ENCODE results near the gene NUCKS1.

The NUCKS1 gene

DNA sequence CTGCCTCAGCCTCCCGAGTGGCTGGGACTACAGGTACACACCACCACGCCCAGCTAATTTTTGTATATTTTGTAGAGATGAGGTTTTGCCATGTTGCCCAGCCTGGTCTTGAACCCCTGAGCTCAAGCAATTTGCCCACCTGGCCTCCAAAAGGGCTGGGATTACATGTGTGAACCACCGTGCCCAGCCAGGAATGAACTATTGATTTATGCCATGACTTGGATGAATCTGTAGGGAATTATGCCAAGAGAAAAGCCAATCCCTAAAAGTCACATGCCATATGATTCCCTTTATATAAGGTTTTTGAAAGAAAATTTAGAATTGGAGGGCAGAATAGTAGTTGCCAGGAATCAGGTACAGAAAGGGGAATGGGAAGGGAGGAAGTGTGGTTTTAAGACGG, 50.6 kb downstream of the NUCKS1 start:
- no peak for DNase-seq (ENCODE audit: low spot score)

GRCh38 chr1:205698921-205699320, 51.1 kb downstream of the NUCKS1 start:
- no peak for DNase-seq (ENCODE audit: low spot score)

- DNase-seq (ENCODE audit: low spot score): peak; percentile 52
These were observed 56.5 kb downstream of the NUCKS1 start for GRCh38 chr1:205693421-205693991.

DNA sequence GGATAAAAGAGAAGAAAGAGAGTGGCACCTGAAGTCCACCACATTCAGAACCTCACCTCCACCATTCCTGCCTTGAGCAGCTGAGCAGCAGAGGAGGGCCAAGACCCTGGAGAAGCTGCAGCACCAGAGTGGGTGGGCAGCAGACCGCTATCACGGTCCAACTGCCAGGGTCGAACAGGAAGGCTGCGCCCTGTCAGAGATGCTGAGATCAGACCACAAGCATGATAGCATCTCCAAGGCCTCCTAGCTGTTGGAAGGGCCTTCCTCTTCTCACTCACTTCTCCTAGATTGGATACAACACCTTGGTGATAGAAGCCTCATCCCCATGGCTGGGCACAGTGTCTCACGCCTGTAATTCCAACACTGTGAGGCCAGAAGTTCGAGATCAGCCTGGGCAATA, 57.6 kb downstream of the NUCKS1 start:
- no peak for DNase-seq (ENCODE audit: low spot score)

DNA sequence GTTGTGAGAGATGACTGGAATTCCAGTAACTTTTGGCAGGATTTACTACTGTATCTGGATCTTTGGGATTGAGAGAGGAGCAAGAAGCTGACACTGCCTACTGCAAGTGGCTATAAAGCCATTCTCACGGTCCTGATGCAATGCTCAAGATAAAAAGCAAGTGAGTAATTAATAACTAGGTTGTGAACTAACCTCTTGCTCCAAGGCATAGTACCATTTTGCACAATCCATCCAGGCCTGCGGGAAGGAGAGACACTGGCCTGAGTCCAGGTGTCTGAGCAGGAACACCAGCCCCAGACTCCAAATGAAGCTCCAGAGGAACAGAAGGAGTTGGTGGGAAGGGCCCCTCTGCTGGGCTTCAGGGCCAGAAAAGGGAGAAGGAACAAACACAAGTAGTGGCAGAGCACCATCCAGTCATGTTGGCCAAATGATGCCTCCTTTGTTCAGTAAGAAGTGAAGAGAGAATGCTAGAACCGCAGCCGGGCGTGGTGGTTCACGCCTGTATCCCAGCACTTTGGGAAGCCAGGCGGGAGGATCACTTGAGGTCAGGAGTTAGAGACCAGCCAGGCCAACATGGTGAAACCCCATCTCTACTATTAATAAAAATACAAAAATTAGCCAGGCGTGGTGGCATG, 59.7 kb downstream of the NUCKS1 start:
- DNase-seq (ENCODE audit: low spot score): no peak

DNA sequence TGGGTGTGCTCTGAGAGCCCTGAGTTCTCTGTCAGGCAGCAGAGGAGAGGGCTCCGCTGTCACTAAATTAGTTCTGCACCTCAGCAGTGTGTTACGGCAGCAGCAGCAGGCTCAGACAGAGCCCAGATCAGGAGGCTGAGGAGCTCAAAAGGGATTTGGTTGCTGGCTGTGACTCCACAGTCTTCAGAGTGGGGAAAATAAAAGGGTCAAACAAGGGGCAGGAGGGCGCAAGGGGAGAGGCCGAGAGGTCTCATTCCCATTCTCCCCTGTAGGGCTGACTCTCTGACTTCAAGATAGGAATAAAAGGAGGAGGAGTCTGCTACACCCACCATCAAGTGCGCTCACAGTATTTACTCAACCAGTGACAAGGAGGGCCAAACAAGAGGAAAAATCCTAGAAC, 60.5 kb downstream of the NUCKS1 start:
- peak; percentile 43 for DNase-seq (ENCODE audit: low spot score)

GRCh38 chr1:205688171-205689080, 61.6 kb downstream of the NUCKS1 start:
- no peak for DNase-seq (ENCODE audit: low spot score)

DNA sequence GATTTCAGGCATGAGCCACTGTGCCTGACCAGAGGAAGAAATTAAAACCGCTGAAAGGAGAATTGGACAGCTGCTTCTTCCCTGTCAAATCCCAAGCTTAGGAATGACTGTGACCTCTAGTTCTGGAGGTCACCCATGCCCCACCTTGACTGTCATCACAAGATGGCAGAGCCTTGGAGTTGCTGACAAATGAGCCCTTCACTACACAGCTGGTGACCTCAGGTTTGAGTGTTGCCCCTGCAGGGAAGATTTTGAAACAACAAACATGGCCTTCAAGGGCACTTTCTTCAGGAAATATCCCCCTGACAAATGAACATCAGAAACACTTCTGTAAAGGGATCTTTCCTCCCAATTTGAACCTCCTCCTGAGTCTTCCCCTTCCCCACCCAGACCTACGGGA, 62.7 kb downstream of the NUCKS1 start:
- DNase-seq (ENCODE audit: low spot score): no peak

GRCh38 chr1:205681364-205681763, 68.6 kb downstream of the NUCKS1 start:
- no peak for DNase-seq (ENCODE audit: low spot score)

GRCh38 chr1:205680073-205680851, 69.7 kb downstream of the NUCKS1 start, which contains the start of gene SLC45A3:
TSS of gene SLC45A3 (minus strand) at chr1:205680509. CDS start at chr1:205664656, 15,853 bp downstream.
- peak; percentile 83 for DNase-seq (ENCODE audit: low spot score)

- DNase-seq (ENCODE audit: low spot score): no peak
These were observed 71.5 kb downstream of the NUCKS1 start for GRCh38 chr1:205678286-205679111.

DNA sequence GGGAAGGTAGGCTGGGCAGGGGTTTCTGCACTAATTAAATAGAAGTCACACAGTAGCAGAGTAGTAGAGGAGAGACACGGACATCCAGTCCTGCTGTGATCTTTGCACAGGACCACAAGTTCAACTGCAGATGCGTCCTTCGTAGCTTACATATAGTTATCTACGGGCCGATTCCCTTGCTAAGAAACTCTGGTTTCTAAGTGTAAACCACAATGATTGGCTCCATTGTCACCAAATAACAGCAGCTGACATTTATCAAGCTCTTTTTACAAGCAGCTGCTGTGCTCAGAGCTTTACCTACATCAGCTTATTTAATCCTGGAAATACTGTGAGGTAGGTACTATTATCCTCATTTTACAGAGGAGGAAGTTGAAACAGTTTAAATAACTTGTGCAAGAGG, 72.8 kb downstream of the NUCKS1 start:
- no peak for DNase-seq (ENCODE audit: low spot score)

DNA sequence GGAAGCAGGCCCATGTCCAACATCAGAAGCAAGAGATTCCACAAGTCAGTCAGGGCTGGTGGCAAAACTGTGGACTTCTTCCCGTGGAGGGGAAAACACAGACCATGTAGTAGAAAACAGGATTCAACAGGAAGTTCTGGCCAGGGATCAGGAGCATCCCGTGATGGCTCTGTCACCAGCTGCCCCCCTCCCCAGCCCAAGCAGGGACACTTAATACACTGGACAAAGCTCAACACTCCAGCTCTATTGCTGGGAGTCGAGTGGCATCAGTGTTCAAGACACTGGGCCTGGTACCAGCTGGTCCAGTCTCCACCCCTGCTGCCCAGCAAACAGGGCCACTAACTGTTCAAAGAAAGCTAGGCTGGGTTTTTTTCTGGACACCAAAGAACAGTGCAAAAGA, 73.4 kb downstream of the NUCKS1 start:
- DNase-seq (ENCODE audit: low spot score): no peak

GRCh38 chr1:205676002-205676401, 74.0 kb downstream of the NUCKS1 start:
- no peak for DNase-seq (ENCODE audit: low spot score)

DNA sequence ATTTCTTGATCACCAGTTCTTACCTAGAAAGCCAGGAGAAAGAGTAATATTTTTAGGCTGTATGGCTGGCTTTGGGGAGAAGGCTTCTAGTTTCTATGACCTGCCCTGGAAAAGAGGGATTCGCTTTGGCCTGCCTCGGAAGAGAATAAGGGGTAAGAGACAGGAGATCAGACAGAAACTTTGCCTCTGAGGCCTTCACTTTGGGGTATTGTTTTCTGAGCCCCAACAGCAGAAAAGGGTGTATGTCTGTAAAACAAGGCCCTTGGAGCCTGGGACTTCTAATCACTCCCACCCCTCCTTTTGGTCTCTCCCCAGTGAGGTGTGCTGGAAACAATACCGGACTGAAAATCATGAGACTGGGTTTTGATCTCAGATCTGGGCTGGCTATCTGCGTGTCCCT, 74.7 kb downstream of the NUCKS1 start:
- DNase-seq (ENCODE audit: low spot score): no peak

GRCh38 chr1:205672970-205673369, 77.0 kb downstream of the NUCKS1 start:
- DNase-seq (ENCODE audit: low spot score): no peak

DNA sequence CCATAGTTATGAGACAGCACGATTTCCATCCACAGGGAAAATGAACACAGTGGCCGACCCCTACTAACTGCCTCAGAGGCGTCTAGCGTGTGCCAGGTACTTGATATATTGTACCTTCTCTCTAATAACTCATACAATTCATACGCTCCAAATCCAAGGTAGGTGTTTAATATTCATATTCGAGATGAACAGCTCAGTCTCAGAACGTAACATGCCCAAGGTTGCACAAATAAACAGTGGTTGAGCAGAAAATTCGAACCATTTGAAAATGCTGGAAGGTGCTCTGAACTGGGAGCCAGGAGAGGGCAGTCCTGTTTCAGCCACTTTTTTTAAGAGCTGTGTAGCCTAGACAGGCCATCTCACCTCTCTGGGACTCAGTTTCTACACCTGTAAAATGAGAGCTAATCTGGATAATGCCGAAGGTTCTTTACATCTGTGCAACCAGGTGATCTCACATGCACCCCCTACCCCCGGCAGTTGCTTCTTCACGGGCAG, 77.5 kb downstream of the NUCKS1 start:
- DNase-seq (ENCODE audit: low spot score): no peak

GRCh38 chr1:205670611-205671430, 79.2 kb downstream of the NUCKS1 start:
- peak; percentile 67 for DNase-seq (ENCODE audit: low spot score)

- DNase-seq (ENCODE audit: low spot score): no peak
These were observed 79.9 kb downstream of the NUCKS1 start for GRCh38 chr1:205670150-205670446.

GRCh38 chr1:205669341-205670149, 80.4 kb downstream of the NUCKS1 start:
- no peak for DNase-seq (ENCODE audit: low spot score)
